SK-N-SH (cell line): ENCODE results near the gene DNPEP. TPM values are rescaled to one million over a fixed set of nuclear protein-coding genes. Genes with fewer than 3 reads are reported as not detected.

Source experiments
- CTCF ChIA-PET: fragments of 300-600, 350-600 bp; formaldehyde crosslinking; extraction: SDS; loops from one replicate; lab custom pipeline; 2021; lab: Yijun Ruan, JAX
- POLR2A ChIA-PET: fragments of 350-600 bp; sonication (Branson Sonifier 250); formaldehyde crosslinking; extraction: SDS; loops from one replicate; lab custom pipeline; 2020; ENCODE audit warnings: antibody characterized with exemption, inconsistent platforms; lab: Yijun Ruan, JAX
- DNase-seq: peaks from one replicate; pipeline ENCODE4 v3.0.0; 2012
- H2AFZ ChIP-seq: fragments of 200-600 bp; sonication (generic); 2 replicates; pipeline ENCODE4 v1.8.1; 2016; ENCODE audit warnings: antibody characterized with exemption, mild to moderate bottlenecking, low read depth
- H3F3A ChIP-seq: fragments of 200-600 bp; sonication (generic); replicated peaks from 2 replicates; pipeline ENCODE3; 2016; ENCODE audit warnings: antibody characterized with exemption, mild to moderate bottlenecking; ENCODE audit not compliant: insufficient read depth
- H3K27ac ChIP-seq, 2 experiments: fragments of 200-500 bp in 1 of 2; fragments of 200-600 bp in 1 of 2; sonication (Bioruptor generic) in 1 of 2; sonication (generic), shearing (Covaris generic) in 1 of 2; 2 replicates each; pipeline versions ENCODE4 v1.5.1 to v1.6.1; 2014 to 2016; ENCODE audit warnings: low read depth in 2 of 2, inconsistent platforms in 1 of 2, low read length in 1 of 2, mild to moderate bottlenecking in 1 of 2, mixed read lengths in 1 of 2
- H3K27me3 ChIP-seq: fragments of 200-600 bp; sonication (generic), shearing (Covaris generic); 2 replicates; pipeline ENCODE4 v1.6.1; 2016; ENCODE audit warnings: mixed run types; ENCODE audit not compliant: insufficient read depth
- H3K36me3 ChIP-seq, 2 experiments: fragments of 200-500 bp in 1 of 2; fragments of 200-600 bp in 1 of 2; sonication (Bioruptor generic) in 1 of 2; sonication (generic) in 1 of 2; replicated peaks in 1 of 2; 2 replicates each; pipeline versions ENCODE3 to v1.5.1; 2014 to 2016; ENCODE audit warnings: low read length in 1 of 2, mild to moderate bottlenecking in 1 of 2; ENCODE audit not compliant: insufficient read depth in 2 of 2, control insufficient read depth in 1 of 2
- H3K4me1 ChIP-seq, 2 experiments: fragments of 200-500 bp in 1 of 2; fragments of 200-600 bp in 1 of 2; sonication (Bioruptor generic) in 1 of 2; sonication (generic), shearing (Covaris generic) in 1 of 2; 2 replicates each; pipeline versions ENCODE4 v1.5.1 to v1.6.1; 2014 to 2016; ENCODE audit warnings: low read depth in 1 of 2, low read length in 1 of 2, mixed run types in 1 of 2; ENCODE audit not compliant: insufficient read depth in 2 of 2, control insufficient read depth in 1 of 2
- H3K4me2 ChIP-seq: fragments of 200-600 bp; sonication (generic), shearing (Covaris generic); 2 replicates; pipeline ENCODE4 v1.6.1; 2017; ENCODE audit warnings: mixed run types
- H3K4me3 ChIP-seq, 2 experiments: fragments of 200-500 bp in 1 of 2; fragments of 200-600 bp in 1 of 2; sonication (Bioruptor generic) in 1 of 2; sonication (generic), shearing (Covaris generic) in 1 of 2; 2 replicates each; pipeline versions ENCODE4 v1.5.1 to v1.8.1; 2014 to 2016; ENCODE audit warnings: low read depth in 2 of 2, inconsistent platforms in 1 of 2, low read length in 1 of 2, mild to moderate bottlenecking in 1 of 2, mixed read lengths in 1 of 2, moderate library complexity in 1 of 2
- H3K79me2 ChIP-seq: fragments of 200-600 bp; sonication (generic); 2 replicates; pipeline ENCODE4 v1.8.1; 2017; ENCODE audit warnings: mild to moderate bottlenecking; ENCODE audit not compliant: insufficient read depth
- H3K9ac ChIP-seq: fragments of 200-600 bp; sonication (generic); 2 replicates; pipeline ENCODE4 v1.6.1; 2017; ENCODE audit warnings: mixed run types
- H3K9me2 ChIP-seq: fragments of 200-600 bp; sonication (generic); 2 replicates; pipeline ENCODE4 v1.6.1; 2017; ENCODE audit warnings: mixed run types
- H3K9me3 ChIP-seq: fragments of 200-600 bp; sonication (generic); 2 replicates; pipeline ENCODE4 v1.6.1; 2017; ENCODE audit warnings: mixed run types, mild to moderate bottlenecking, moderate library complexity
- H4K20me1 ChIP-seq: fragments of 200-600 bp; sonication (generic); 2 replicates; pipeline ENCODE4 v1.6.1; 2017; ENCODE audit warnings: mild to moderate bottlenecking, mixed run types; ENCODE audit not compliant: insufficient read depth
- CHD2 ChIP-seq: fragments of 150-350 bp; IDR thresholded peaks from 2 replicates; pipeline ENCODE4 v1.6.1; 2018; ENCODE audit warnings: low read length; ENCODE audit not compliant: partially characterized antibody
- CTCF ChIP-seq: fragments of 200-600 bp; sonication (generic); IDR thresholded peaks from 2 replicates; pipeline ENCODE4 v1.6.1; 2017; ENCODE audit warnings: antibody characterized with exemption, mild to moderate bottlenecking, moderate library complexity
- ELF1 ChIP-seq: IDR thresholded peaks from 2 replicates; pipeline ENCODE4 v1.4.0; 2012
- FOSL2 ChIP-seq: IDR thresholded peaks from 2 replicates; pipeline ENCODE4 v1.4.0; 2012; ENCODE audit warnings: low read depth, mild to moderate bottlenecking, moderate library complexity, borderline replicate concordance
- FOXJ3 ChIP-seq: sonication (generic); formaldehyde crosslinking; IDR thresholded peaks from 2 replicates; pipeline ENCODE4 v1.5.1; 2020; ENCODE audit warnings: mild to moderate bottlenecking, missing genetic modification reagents
- IRF3 ChIP-seq: fragments of 150-350 bp; IDR thresholded peaks from 2 replicates; pipeline ENCODE4 v1.6.1; 2016; ENCODE audit warnings: mild to moderate bottlenecking, low read depth, low read length
- MAX ChIP-seq: IDR thresholded peaks from 2 replicates; pipeline ENCODE4 v1.4.0; 2012; ENCODE audit warnings: low read depth
- MEF2A ChIP-seq: IDR thresholded peaks from 2 replicates; pipeline ENCODE4 v1.4.0; 2012; ENCODE audit warnings: low read depth, borderline replicate concordance
- MXI1 ChIP-seq: IDR thresholded peaks from 2 replicates; pipeline ENCODE4 v1.6.1; 2012; ENCODE audit warnings: mild to moderate bottlenecking, low read depth, low read length, improper control_type of control experiment
- NFIC ChIP-seq: IDR thresholded peaks from 2 replicates; pipeline ENCODE4 v1.4.0; 2012; ENCODE audit warnings: borderline replicate concordance
- PBX3 ChIP-seq: IDR thresholded peaks from 2 replicates; pipeline ENCODE4; 2012
- REST ChIP-seq: IDR thresholded peaks from 2 replicates; pipeline ENCODE4 v1.6.1; 2012; ENCODE audit warnings: mild to moderate bottlenecking, low read depth, low read length, moderate library complexity
- RXRA ChIP-seq: IDR thresholded peaks from 2 replicates; pipeline ENCODE4 v1.4.0; 2012; ENCODE audit warnings: low read depth, mild to moderate bottlenecking, borderline replicate concordance
- TEAD4 ChIP-seq: IDR thresholded peaks from 2 replicates; pipeline ENCODE4 v1.4.0; 2012; ENCODE audit warnings: mild to moderate bottlenecking, borderline replicate concordance; ENCODE audit not compliant: insufficient read depth
- USF1 ChIP-seq: IDR thresholded peaks from 2 replicates; pipeline ENCODE4 v1.4.0; 2012; ENCODE audit warnings: low read depth, borderline replicate concordance
- ZBTB33 ChIP-seq: IDR thresholded peaks from 2 replicates; pipeline ENCODE4 v1.4.0; 2012; ENCODE audit warnings: low read depth, borderline replicate concordance
- WGBS: methylation state at CpG from one replicate; pipeline ENCODE4 v1.1.6; 2017; ENCODE audit warnings: low lambda C conversion rate; 5-methylcytosine and 5-hydroxymethylcytosine counted together
- polyA plus RNA-seq, 3 experiments: library from polyadenylated mRNA; depleted of rRNA; stranded (reverse); fragments of >200 nt; gene quantifications; 2 replicates each; pipeline ENCODE4 v1.2.3, GENCODE V29; 2012

Gene DNPEP
- polyA plus RNA-seq, 1 of the 3 experiments (the other 2 are of a cell fraction), result 80.7 TPM

GRCh38 chr2:219416938-219417337 is 29.2 kb upstream of the DNPEP start:
- no peak for TF ChIP-seq MEF2A
- TF ChIP-seq, all 33 proteins: peak for 0
- Histone ChIP-seq H2AFZ (no peak overlapping the region), H3K27ac (no peak overlapping the region)

GRCh38 chr2:219416235-219416602 is 28.5 kb upstream of the DNPEP start:
- Histone ChIP-seq H3K27ac (no peak overlapping the region), H3K9me3 (0 out of 2 replicates have a peak, but pooled peaks cover 6% of the 10 kb centered on the region), H2AFZ (no peak overlapping the region), H3K4me2 (no peak overlapping the region), H4K20me1 (no peaks in the 10 kb centered on the region), H3K36me3 (no peaks in the 10 kb centered on the region), H3K27me3 (no peaks in the 10 kb centered on the region), H3F3A (no peaks in the 10 kb centered on the region), H3K9ac (no peak overlapping the region), H3K79me2 (no peaks in the 10 kb centered on the region), H3K9me2 (no peaks in the 10 kb centered on the region), H3K4me3 (no peak overlapping the region), H3K4me1 (no peaks in the 10 kb centered on the region; a peak in 1 of 4 replicates)
- POLR2A ChIA-PET, result no interaction called here
- no peak for DNase-seq
- WGBS, result 41% methylated on average over 3 of the region's 3 CpGs
- CTCF ChIA-PET, result interaction anchor here (1.6 to 7.2 kb wide), 5 partner anchors 14 to 114 kb away, joined by 4 to 46 read pairs (median 8); no protein-coding TSS in a partner anchor
- TF ChIP-seq RXRA (no peak), ELF1 (no peak), MAX (no peak), MXI1 (no peak), TEAD4 (no peak), CHD2 (no peak), ZBTB33 (no peak), USF1 (no peak), REST (no peak), FOXJ3 (CRISPR knock-in tag) (no peak), CTCF (no peak), FOSL2 (no peak), NFIC (no peak), PBX3 (no peak), IRF3 (no peak)

More at GRCh38 chr2:219416938-219417337, 29.2 kb upstream of the DNPEP start:
- Histone ChIP-seq H3F3A (no peaks in the 10 kb centered on the region), H3K9me3 (0 out of 2 replicates have a peak, but pooled peaks cover 6% of the 10 kb centered on the region), H3K4me3 (no peak overlapping the region), H3K36me3 (no peaks in the 10 kb centered on the region), H3K9me2 (no peaks in the 10 kb centered on the region), H3K4me2 (no peak overlapping the region), H3K4me1 (no peaks in the 10 kb centered on the region; a peak in 1 of 4 replicates), H3K79me2 (no peaks in the 10 kb centered on the region), H4K20me1 (no peaks in the 10 kb centered on the region), H3K9ac (no peak overlapping the region), H3K27me3 (no peaks in the 10 kb centered on the region)
- DNase-seq, result no peak
- WGBS, result 80% methylated on average over 4 of the region's 4 CpGs
- CTCF ChIA-PET, result interaction anchor here (1.6 to 7.2 kb wide), 5 partner anchors 13 to 113 kb away, joined by 4 to 46 read pairs (median 8); no protein-coding TSS in a partner anchor
- POLR2A ChIA-PET, result no interaction called here
